Kidney tubule cell (primary cell): ENCODE results near the gene HECW1.

ENCODE experiments used
- DNase-seq: peaks from one replicate; pipeline ENCODE4 v3.0.0-alpha.2; 2018; ENCODE audit warnings: low spot score

The HECW1 gene

GRCh38 chr7:43112941-43113621 lies 634 bp downstream of the HECW1 start:
- DNase-seq = peak; percentile 30

- no peak for DNase-seq
These were observed 1.4 kb downstream of the HECW1 start for GRCh38 chr7:43113622-43114457.

- no peak for DNase-seq
These were observed 2.0 kb downstream of the HECW1 start for GRCh38 chr7:43114458-43114780.

GRCh38 chr7:43116451-43116850 lies 4.0 kb downstream of the HECW1 start:
- no peak for DNase-seq

- DNase-seq = no peak
These were observed 4.6 kb downstream of the HECW1 start for GRCh38 chr7:43117095-43117494.

GRCh38 chr7:43117861-43118260 lies 5.4 kb downstream of the HECW1 start:
- DNase-seq = no peak

GRCh38 chr7:43118313-43118712 lies 5.9 kb downstream of the HECW1 start:
- no peak for DNase-seq

- DNase-seq = peak; percentile 52
These were observed 7.1 kb downstream of the HECW1 start for GRCh38 chr7:43119371-43120075.

GRCh38 chr7:43121973-43122372 lies 9.5 kb downstream of the HECW1 start:
- no peak for DNase-seq

- no peak for DNase-seq
These were observed 11.0 kb downstream of the HECW1 start for GRCh38 chr7:43123457-43123856.

GRCh38 chr7:43124388-43124787 lies 11.9 kb downstream of the HECW1 start:
- DNase-seq = no peak

- DNase-seq = no peak
These were observed 17.9 kb downstream of the HECW1 start for GRCh38 chr7:43130347-43130746.

- peak; percentile 79 for DNase-seq
These were observed 22.7 kb downstream of the HECW1 start for GRCh38 chr7:43135129-43135528.

- DNase-seq = peak; percentile 64
These were observed 23.6 kb downstream of the HECW1 start for GRCh38 chr7:43136064-43136463.

GRCh38 chr7:43137121-43137744 lies 24.8 kb downstream of the HECW1 start:
- peak; percentile 30 for DNase-seq

- DNase-seq = no peak
These were observed 25.4 kb downstream of the HECW1 start for GRCh38 chr7:43137811-43138210.

GRCh38 chr7:43138710-43139109 lies 26.3 kb downstream of the HECW1 start:
- DNase-seq = no peak

- DNase-seq = no peak
These were observed 26.7 kb downstream of the HECW1 start for GRCh38 chr7:43139137-43139536.

GRCh38 chr7:43140186-43140585 lies 27.7 kb downstream of the HECW1 start:
- DNase-seq = no peak

- DNase-seq = peak; percentile 32
These were observed 28.6 kb downstream of the HECW1 start for GRCh38 chr7:43141091-43141490.

- DNase-seq = no peak
These were observed 30.3 kb downstream of the HECW1 start for GRCh38 chr7:43142703-43143102.

GRCh38 chr7:43143918-43144589 lies 31.6 kb downstream of the HECW1 start:
- DNase-seq = peak; percentile 63
